ENCODE results near the gene AARS2. TPM values are rescaled to one million over a fixed set of nuclear protein-coding genes. Genes with fewer than 3 reads are reported as not detected.
A peak's percentile ranks its signal among the peaks of the same experiment; 100 is the strongest.

The AARS2 gene
- polyA plus RNA-seq, 5 donors: 14.2 to 17.4 (median 16.5) TPM

DNA sequence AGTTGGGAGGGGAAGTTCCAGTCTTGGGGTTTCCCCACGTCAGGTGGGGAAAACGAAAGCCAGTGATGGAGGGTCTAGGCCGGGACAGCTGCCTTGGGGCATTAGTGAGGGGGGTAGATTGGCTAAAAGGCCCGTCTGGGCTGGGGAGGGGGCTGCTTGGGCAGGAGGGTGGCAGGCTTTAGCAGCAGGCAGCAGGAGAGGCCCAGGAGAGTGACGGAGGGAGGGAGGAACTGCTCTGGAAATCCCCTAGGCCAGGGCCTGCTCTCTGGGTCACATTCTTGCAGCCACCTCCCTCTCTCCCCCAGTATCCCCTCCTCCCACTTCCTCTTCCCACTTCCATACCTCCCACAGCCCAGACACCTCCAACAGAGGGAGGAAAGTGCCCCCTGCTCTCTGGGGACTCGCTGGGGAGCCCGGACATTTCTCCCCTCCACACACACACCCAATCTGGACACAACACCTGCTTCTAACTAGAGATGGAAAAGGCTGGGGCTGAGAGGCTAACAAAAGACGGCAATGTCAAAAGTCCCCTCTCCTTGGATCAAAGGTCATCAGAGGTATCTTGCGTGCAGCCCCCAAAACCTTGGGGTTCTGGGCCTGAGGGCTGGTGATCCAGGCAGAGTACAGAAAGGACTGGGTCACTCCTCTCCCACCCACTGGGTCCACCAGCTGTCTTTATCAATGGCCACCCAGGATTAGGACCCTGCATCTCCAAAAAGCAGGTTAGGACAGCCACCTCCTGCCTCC, 49.6 kb downstream of the AARS2 start:
- no peak for DNase-seq

DNA sequence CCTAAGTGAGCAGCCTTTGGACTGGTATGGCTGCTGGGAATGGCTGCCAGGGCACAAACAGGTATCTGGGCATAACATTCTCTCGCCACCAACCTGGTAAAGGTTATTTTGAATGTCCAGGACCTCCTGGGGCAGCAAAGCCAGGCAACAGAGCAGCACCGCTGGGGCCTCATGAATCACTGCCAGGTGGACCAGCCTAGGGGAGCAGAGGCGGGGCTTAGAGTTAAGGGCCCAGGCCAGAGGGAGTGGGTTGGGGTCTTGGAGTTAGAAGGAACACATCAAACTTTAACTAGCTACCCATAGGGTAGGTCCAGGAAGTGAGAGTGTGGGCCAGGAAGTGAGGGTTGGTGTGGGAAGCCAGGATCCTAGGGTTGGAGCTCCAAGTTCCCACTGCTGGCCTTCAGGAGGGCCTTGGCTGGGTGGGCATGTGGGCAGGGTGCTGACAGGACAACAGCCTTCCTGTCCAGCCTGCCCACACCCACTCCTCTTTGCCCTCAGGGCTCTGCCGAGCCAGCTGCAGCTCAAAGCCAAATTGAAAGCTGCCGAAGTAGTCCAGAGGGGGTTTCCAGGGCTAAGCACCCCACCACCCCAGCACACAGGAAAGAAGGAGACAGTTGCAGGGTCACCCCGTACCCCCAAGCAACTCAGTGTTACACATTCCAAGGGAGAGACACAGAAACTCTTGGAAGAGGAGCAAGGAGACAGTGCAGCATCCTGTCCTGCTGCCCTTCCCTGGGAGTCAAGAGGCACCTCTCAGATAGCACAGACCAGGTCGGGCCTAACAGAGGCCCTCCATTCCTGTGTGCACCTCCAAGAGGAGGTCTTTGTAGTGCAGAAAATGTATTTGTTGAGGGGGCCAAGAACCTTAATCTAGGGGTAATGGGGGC, 50.4 kb downstream of the AARS2 start:
- no peak for DNase-seq

DNA sequence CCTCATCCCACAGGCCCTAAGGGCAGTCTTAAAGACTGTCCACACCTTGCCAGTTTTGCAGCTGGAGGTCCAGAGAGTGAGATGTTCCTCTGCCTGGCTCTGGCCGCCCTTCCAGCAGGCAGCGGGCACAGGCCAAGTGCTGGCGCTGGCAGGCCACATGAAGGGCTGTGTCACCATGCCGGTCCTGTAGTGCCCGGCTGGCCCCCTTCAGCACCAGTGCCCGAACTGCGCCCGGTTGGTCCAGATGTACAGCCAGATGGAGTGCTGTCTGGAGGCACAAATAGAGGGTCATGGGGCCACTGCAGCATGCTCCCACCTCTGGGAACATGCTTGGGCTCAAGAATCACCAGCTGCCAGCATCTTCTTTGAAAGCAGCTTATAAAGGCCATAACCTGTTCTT, 51.6 kb downstream of the AARS2 start:
- DNase-seq: no peak

DNA sequence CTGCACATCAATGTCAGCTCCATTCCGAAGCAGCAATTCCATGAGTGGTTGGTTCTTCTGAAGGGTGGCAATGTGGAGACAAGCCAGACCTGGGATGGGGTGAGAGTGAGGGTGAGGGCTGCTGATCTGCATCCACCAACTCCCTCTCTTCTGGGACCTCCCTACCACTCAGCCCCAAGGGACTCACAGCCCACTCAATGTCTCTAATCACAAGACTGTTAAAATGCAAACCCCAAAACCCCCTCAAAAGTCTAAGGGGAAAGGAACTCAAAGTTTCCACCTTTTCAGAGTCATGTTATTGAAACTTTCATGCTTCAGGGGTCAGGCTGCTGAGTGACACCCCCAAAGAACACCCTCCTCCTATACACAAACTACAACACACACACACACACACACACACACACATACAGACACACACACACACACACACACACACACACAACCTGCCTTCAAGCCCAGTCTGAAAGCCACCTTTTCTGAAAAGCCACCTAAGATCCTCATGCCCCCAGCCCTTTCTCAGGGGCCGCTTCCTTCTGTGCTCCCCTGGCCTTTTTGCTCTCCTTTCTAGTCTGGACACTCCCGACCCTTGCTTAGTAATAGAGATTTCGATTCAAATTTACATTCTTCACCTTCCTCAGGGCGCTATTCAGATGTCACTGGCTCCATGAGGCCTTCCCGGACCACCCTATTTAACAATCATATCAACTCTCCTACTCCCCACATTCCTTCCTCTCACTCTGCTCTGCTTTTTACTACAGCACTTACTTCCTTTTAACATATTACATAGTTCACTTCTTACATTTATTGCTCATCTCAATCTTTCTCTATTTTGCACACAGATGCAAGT, 52.5 kb downstream of the AARS2 start:
- no peak for DNase-seq

DNA sequence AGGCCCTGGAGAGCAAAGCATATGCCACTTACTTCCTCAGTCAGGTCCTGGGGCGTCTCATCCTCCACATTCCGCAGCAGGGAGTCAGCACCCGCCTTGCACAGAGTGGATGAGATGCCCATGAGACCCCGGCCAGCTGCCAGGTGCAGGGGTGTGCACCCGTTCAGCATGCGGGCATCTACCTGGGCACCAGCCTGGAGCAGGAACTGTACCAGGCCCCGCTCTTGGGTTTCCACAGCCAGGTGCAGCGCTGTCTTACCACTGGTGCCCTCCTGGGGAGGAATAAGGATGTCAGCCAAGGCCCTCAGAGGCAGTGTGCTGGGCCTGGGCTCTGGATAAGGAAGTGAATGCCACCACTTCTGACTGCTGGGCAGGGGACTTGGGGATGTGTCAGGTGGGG, 53.1 kb downstream of the AARS2 start:
- DNase-seq: no peak

DNA sequence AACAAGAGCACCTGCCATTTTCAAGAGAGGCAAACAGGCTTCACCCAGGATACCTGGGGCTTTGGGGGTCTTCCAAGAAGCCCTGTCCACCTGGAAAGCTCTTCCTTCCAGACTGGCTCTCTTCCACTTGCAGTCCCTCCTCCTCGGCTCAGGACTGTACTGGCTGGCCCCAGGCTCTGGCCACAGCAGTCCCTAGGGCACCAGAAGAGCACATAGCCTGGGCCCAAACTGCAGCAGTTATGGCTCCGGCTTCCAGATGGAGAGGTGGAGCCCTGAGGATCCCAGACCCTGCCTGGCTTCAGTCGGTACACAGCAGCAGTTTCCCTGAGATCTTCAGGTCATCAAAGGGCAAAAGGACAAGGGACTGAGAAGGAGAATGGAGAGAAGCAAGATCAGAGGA, 54.2 kb downstream of the AARS2 start:
- no peak for DNase-seq

DNA sequence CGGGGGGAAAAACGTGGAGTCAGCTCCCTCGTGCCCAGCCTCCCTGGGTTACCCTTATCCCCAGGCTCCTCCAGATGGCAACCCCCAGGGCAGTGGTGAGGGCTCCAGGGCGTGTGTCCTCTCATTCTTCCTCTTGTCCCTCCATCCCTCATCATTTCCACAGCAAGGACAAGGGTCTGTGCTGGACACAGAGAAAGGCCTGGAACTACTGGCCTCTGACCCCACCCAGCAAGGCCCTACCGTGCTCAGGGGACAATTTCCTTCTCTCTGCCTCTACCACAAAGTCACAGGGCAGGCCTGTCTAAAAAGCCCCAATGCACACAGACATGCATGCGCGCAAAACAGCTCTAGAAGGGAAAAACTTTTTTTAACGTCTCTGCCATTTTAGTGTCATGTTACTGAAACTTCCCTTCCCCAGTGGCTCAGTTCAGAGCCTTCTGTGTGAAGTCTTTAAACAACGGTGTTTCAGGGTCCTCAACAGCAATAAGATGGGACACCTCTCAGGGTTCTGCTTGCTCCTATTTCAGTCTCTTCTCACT, 54.8 kb downstream of the AARS2 start:
- no peak for DNase-seq

DNA sequence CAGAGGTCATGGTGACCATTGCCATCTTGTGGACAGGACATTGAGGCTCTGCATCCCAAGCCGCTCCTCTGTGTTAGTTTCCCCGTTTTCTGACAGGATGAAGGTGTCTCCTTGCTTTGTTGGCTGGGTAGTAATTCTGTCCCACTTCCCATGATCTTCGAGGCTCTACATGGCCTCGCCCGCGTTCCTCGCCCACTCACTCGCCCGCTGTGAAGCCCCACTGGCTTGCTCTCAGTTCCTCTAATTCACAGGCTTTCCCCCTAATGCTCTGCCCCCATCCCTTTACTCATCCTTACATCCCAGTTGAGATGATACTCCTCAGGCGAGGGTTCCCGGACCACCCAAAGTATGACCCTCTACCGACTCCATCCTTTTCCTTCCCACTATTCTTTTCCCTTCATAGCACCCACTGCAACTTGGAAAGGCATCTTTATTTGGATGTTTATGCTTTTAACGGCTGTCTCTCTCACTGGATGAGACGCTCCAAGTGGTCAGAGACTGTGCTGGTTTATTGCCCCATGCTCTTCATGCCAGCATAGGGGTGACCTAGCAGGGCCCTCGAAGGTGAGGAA, 55.3 kb downstream of the AARS2 start:
- DNase-seq: no peak

DNA sequence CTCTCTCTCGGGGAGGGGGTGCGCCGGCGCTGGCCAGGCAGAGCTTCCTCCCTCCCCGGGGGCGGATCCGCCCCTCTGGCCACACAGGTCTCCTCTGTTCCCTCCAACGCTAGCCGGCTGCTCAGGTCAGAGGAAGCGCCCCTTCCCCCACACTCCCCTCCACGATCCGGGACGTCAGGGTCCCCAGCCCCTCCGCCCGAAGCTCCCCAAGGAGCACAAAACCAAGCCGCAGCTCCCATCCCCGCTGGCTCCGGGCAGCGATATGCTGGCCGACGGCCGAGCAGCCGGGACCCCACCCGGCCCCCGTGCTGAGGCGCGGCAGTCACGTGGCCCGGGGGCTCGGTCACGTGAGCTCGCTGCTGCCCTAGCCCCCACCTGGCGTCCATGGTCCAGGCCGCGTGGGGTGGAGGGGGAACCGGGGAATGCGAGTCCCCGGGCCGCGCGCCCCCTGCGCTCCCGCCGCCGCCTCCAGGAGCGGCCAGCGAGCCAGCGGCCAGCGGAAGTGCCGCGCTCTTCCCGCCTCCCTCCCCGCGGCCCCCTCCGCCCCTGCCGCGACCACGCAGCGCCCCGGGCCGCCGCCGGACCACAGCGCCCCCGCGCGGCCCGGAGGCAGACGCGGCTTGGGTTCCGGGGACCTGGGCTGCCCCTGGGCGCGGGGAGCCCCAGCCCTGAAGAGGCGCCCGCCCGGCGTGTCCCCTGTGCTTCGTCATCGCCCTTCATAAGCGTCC, 56.0 kb downstream of the AARS2 start, which contains the start of gene SLC35B2:
Gene SLC35B2, minus strand, starts transcription at position 504 of the 728 bp plus-strand sequence. Its CDS starts 118 bp downstream, at position 386.
- DNase-seq: peak; percentile 79 to 84

DNA sequence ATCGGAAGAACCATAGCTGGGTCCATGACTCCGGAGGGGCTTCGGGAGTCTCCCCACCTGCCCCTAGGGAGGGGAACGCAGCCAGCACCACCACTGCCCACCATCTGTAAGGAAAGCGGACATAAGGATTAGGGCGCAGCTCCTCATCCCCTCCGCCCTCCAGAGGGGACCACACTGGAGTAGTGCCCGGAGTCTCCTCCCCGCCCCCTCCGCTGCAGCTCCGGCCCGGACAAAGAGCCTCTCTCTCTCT, 56.4 kb downstream of the AARS2 start:
- DNase-seq: no peak

DNA sequence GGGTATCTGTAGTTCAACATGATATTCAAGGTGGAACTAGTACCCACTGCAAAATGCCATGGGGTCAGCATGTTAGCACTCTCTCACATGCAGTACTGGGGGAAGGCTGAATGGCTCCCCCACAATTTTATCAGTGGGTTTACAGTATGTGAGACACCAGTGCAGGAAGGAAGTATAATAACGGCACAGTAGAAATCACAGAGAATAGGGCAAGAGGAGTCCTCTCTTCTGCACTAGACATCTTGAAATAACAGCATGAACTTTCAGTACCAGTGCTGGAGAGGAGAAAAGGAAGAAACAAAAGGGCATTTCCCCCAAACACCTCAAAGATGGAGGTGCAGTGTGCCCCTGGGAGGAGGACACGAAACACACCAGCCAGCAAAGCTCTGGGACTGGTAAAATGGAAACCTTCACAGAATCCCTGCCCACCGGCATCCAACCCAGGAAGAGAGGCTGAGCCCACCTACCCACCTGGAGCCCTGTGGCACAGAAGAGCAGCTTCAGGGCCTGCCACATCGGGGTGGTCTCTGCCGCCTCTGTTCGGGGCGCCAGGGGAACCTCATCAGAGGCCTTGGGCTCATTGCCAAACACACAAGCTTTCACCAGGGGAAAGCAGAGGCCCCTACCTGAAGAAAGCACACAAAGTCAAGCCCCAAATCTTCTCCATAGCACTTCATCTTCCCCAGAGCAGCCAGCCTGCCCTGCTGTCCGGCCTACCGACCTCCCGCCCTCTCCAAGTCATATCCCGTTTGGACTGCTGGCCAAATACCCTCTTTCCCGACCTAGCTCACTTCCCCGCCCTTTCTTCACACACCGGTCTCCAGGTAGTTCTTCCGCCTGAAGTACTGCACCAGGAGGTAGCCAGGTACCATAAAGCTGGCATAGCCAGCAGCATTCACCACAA, 57.0 kb downstream of the AARS2 start:
- no peak for DNase-seq

DNA sequence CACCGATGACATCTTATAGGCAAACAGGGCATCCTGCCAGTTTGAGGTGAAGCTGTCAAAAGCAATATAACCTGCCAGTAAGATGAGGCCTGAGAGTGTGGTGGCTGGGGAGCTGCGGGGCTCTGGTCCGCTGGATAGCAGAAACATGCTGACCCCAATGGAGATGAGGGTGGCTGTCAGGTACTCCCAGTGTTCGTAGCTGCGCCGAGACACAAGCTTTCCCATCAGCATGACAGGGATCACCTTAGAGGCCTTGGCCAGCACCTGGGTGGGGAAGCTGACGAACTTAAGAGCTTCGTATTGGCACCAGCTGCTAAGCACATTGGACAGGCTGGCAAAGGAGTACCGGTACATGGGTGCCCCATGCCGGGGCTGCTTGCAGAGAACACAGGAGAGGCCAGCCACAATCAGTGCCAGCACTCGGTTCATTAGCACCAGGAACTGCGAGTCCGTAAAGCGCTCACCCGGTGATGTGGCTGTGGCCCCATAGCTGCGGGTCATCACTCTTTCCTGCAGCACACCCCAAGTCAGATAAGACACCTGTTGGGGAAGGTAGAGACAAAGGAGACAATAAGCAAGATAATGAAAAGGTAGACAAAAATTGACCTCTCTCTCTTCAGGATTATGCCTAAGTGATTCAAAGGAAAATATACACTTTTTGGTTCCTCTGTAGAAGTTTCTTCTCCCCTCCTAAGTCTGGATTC, 57.9 kb downstream of the AARS2 start:
- DNase-seq: no peak

DNA sequence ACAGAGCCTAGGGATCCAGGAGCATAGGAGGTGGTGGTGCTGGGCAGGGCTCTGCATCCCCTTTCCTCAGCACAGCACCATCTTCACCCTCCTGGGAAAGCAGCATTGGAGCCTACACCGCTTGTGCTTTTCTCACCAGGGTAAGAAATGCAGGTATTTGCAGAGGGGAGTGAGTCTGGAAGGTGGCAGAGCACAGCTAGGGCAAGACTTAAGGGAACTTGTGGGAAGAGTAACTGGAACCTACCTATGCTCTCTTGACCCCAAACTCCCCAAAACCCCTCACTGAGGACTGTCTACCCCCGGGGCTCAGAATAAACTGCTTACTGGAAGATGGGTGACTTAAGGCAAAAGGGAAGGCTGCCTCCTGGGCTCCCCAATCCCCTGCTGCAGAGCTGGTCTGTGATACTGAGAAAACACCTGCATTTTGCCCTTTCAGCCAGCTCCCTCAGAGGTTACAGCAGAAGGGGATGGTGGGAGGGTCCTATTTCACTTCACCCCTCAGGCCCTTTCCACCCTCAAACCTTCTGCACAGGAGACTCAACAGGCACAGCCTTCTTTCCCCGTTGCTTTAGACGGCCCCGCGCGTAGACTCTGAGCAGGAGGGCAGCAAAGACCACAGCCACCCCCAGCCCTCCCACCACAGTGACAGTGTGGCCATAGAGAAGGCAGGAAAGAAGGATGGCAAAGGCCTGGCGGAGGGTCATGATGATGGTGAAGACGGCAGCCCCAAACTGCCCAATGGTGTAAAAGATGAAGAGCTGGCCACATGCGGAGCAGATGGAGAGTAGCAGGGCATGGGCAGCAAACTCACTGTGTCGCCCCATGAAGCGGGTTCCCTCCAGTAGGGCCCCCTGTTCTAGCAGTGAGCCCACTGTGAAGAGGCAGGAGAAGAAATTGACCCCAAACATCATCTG, 58.7 kb downstream of the AARS2 start:
- no peak for DNase-seq

DNA sequence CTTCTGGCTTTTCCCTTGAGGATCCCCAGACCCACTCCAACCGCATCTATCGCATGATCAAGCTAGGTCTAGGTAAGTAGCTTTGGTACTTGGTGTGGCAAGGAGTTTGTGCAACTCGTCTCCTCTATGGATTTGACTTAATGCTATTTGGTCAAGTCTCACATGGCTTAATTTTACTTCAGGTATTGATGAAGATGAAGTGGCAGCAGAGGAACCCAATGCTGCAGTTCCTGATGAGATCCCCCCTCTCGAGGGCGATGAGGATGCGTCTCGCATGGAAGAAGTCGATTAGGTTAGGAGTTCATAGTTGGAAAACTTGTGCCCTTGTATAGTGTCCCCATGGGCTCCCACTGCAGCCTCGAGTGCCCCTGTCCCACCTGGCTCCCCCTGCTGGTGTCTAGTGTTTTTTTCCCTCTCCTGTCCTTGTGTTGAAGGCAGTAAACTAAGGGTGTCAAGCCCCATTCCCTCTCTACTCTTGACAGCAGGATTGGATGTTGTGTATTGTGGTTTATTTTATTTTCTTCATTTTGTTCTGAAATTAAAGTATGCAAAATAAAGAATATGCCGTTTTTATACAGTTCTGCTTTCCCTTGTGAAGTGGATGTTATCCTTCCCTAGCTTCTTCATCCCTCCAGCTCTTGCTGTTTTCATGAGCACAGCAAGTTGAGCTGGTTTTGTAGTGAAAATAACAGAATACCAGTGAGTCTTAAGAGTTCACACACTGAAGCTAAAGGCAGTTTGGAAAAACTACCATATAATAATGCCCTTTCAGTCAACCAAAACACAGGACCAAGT, 59.6 kb downstream of the AARS2 start:
- no peak for DNase-seq

DNA sequence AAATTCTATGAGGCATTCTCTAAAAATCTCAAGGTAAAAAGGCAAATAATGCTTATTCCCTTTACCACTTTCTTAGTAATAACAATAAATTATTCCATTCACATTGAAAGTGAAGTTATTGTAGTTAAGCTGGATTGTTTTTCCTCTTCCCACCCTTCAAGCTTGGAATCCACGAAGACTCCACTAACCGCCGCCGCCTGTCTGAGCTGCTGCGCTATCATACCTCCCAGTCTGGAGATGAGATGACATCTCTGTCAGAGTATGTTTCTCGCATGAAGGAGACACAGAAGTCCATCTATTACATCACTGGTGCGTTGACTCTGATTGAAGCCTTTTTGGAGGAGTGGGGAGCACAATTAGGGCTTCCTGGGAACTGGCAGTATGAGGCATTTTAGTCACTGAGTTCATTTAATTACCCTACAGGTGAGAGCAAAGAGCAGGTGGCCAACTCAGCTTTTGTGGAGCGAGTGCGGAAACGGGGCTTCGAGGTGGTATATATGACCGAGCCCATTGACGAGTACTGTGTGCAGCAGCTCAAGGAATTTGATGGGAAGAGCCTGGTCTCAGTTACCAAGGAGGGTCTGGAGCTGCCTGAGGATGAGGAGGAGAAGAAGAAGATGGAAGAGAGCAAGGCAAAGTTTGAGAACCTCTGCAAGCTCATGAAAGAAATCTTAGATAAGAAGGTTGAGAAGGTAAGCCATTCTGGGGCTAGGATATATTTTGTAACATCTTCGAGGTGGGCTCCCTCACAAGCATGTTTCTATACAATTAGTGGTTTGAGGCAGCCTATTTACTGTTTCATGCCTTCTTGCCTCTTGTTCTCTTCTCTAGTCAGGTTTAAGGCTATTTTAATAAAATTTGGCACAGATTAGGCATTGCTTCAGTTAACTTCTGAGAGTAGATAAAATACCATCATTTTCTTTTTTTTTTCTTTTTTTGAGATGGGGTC, 61.3 kb downstream of the AARS2 start:
- DNase-seq: no peak

DNA sequence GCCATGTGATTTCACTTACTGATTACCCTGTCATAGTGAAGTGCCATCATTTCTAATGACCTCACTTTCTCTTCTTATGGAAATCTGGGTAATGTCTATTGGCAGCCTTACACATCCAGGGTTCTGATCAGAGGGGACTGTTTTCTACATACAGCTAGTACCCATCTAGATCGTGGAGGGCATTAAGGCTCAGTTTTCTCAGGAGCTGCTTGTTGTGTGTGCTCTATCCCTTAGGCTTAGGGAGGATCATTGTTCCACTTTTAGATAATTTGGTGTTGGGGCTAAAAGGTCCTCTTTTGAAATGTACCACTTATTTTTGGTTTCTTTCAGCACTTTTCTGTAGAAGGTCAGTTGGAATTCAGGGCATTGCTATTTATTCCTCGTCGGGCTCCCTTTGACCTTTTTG, 62.4 kb downstream of the AARS2 start:
- DNase-seq: no peak
